RWPE2 (cell line): ENCODE data around the gene NACAD.

ENCODE experiments used
- ATAC-seq: fragments of 200-7000 bp; cut with Tn5 transposase; 3 replicates; pipeline ENCODE4 v1.9.1; 2021; ENCODE audit warnings: low read depth
- DNase-seq: peaks from one replicate; pipeline ENCODE4 v3.0.0-alpha.2; 2020; ENCODE audit warnings: low spot score
- H3K27ac ChIP-seq: fragments of 450-650 bp; 2 replicates; pipeline ENCODE4 v1.5.1; 2017; ENCODE audit warnings: mild to moderate bottlenecking; ENCODE audit not compliant: poor library complexity, severe bottlenecking
- H3K27me3 ChIP-seq: fragments of 250-450 bp; sonication (Bioruptor Pico); 2 replicates; pipeline ENCODE4 v1.5.1; 2021; ENCODE audit warnings: mild to moderate bottlenecking, moderate library complexity; ENCODE audit not compliant: insufficient read depth, poor library complexity, severe bottlenecking
- H3K36me3 ChIP-seq: fragments of 250-450 bp; sonication (Bioruptor Pico); 2 replicates; pipeline ENCODE4 v1.5.1; 2020; ENCODE audit warnings: low read depth, mild to moderate bottlenecking, moderate library complexity
- H3K4me1 ChIP-seq: fragments of 250-450 bp; sonication (Bioruptor Pico); 2 replicates; pipeline ENCODE4 v1.5.1; 2021; ENCODE audit warnings: mild to moderate bottlenecking, moderate library complexity; ENCODE audit not compliant: insufficient read depth, poor library complexity, severe bottlenecking
- H3K4me3 ChIP-seq: fragments of 250-450 bp; sonication (Bioruptor Pico); 2 replicates; pipeline ENCODE4 v1.5.1; 2021; ENCODE audit warnings: mild to moderate bottlenecking, moderate library complexity; ENCODE audit not compliant: severe bottlenecking
- H3K9me3 ChIP-seq: fragments of 250-450 bp; sonication (Bioruptor Pico); 2 replicates; pipeline ENCODE4 v1.5.1; 2021; ENCODE audit warnings: mild to moderate bottlenecking, moderate library complexity; ENCODE audit not compliant: severe bottlenecking
- TF ChIP-seq, protein P1 (sequence below): fragments of 450-650 bp; IDR thresholded peaks from one replicate; pipeline ENCODE4 v1.5.1; 2017; ENCODE audit warnings: mild to moderate bottlenecking, moderate library complexity; ENCODE audit not compliant: poor library complexity, severe bottlenecking

The NACAD gene

DNA sequence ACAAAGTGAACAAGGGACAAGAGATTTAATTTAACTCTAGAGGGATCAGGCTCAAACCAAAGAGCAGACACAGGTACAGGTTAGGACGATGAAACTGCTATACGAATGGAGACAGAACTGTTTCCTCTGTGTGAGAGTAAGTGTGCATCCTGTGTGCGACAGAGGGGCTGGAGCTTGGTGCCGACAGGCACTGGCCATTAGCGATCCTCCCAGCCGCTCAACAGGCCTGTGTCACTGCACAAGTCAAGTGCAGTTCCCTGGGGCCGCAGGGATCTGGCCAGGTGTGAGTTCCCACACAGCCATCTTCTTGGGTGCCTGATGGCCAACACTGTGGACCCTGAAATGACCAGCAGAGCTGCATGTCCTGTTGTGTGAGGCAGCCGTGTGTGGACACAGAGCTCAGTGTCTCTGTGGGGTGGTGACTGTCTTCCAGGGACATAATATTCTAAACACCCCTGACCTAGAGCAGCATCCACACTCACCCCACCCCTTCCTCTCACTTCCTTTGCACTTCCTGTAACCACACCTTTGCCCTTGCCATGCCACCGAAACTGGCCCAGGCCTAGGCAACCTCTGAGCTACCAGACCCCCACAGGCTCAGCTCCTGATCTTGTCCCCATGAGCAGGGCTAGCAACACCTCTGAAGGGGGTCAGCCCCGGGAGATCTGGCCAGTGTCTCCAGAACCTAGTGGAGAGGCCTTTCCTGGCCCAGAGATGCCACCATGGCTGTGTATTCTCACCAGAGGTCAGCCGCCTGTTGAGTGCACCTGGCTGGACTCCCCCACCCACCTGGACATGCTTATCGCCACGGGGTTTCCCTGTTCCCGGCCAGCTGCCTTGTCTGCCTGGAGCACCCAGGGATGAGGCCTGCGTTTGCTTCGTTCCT is 34.4 kb upstream of the NACAD start:
- Histone ChIP-seq H3K27me3 (no peaks in the 10 kb centered on the region), H3K27ac (no peak overlapping the region), H3K36me3 (no peaks in the 10 kb centered on the region), H3K4me3 (no peak overlapping the region), H3K9me3 (no peaks in the 10 kb centered on the region), H3K4me1 (no peaks in the 10 kb centered on the region)
- DNase-seq (no peak), ATAC-seq (no peak)
- TF ChIP-seq, protein P1, sequence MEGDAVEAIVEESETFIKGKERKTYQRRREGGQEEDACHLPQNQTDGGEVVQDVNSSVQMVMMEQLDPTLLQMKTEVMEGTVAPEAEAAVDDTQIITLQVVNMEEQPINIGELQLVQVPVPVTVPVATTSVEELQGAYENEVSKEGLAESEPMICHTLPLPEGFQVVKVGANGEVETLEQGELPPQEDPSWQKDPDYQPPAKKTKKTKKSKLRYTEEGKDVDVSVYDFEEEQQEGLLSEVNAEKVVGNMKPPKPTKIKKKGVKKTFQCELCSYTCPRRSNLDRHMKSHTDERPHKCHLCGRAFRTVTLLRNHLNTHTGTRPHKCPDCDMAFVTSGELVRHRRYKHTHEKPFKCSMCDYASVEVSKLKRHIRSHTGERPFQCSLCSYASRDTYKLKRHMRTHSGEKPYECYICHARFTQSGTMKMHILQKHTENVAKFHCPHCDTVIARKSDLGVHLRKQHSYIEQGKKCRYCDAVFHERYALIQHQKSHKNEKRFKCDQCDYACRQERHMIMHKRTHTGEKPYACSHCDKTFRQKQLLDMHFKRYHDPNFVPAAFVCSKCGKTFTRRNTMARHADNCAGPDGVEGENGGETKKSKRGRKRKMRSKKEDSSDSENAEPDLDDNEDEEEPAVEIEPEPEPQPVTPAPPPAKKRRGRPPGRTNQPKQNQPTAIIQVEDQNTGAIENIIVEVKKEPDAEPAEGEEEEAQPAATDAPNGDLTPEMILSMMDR, result no peak

DNA sequence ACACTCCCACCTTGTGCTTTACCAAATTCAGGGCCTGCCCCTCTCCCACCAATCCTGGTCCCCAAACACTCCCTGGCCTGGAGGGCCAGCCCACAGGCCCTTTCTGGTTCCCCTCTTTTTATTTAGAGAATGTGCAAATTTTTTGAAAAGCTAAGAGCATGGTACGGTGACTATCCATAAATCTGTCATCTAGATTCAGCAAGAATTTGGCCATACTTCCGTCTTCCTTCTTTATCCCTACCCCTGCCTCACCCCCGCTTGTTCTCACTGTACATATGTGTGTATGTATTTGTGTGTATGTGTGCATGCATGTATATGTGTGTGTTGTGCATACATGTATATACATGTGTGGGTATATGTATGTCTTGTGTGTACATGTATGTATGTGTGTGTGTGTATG is 30.8 kb upstream of the NACAD start:
- no peaks in the 10 kb centered on the region for H3K4me1 ChIP-seq

DNA sequence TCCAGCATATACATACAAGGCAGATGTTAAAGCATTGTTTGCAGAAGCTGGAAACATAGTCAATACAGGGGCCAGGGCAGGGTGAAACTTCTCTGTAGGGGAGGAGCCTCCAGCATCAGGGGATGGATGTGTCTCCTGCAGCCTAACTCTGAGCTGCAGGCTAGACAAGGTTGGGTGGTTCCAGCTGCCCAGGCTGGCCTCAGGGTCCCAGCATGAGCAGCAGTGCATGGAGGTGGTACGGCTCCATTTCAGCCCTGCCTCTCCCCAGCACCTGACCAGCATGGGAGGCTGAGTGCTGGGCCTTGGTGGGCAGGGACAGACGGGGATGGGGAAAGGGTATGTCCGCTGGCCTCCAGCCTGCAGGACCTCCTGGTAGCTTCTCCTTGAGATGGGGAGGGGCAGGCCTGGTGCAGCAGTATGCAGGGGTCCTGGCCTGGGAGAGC is 30.1 kb upstream of the NACAD start:
- no peak for DNase-seq
- H3K27ac ChIP-seq, result no peak overlapping the region
- H3K9me3 ChIP-seq, result no peaks in the 10 kb centered on the region
- ATAC-seq, result no peak
- H3K4me1 ChIP-seq, result no peaks in the 10 kb centered on the region
- no peaks in the 10 kb centered on the region for H3K36me3 ChIP-seq
- no peaks in the 10 kb centered on the region for H3K27me3 ChIP-seq
- TF ChIP-seq, protein P1, result no peak
- H3K4me3 ChIP-seq, result no peak overlapping the region

More for the DNA sequence above, 30.8 kb upstream of the NACAD start:
- no peaks in the 10 kb centered on the region for H3K27me3 ChIP-seq
- ATAC-seq (no peak), DNase-seq (no peak)
- no peak overlapping the region for H3K27ac ChIP-seq
- H3K4me3 ChIP-seq, result no peak overlapping the region
- H3K9me3 ChIP-seq, result no peaks in the 10 kb centered on the region
- H3K36me3 ChIP-seq, result no peaks in the 10 kb centered on the region
- TF ChIP-seq, protein P1, result no peak

DNA sequence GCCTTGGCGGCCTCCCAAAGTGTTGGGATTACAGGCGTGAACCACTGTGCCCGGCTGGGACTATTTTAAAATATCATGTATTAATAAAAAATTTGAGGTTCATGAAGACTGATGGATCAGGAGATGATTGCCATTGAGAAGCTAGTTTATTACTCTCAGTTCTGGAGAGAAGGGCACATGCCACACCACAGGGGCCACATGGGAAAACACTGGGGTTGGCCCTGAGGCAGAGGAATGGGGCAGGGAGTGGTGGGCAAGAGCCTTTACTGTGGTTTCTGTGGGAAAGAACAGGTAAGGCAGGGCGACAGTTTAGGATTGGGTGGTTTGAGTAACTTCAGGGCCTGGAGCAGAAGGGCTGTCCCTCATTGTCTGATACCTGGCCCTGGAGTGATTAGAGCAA is 29.5 kb upstream of the NACAD start:
- Histone ChIP-seq H3K4me1 (no peaks in the 10 kb centered on the region), H3K27me3 (no peaks in the 10 kb centered on the region), H3K9me3 (no peaks in the 10 kb centered on the region), H3K4me3 (no peak overlapping the region), H3K27ac (no peak overlapping the region), H3K36me3 (no peaks in the 10 kb centered on the region)
- DNase-seq (no peak), ATAC-seq (no peak)
- TF ChIP-seq, protein P1, result no peak

DNA sequence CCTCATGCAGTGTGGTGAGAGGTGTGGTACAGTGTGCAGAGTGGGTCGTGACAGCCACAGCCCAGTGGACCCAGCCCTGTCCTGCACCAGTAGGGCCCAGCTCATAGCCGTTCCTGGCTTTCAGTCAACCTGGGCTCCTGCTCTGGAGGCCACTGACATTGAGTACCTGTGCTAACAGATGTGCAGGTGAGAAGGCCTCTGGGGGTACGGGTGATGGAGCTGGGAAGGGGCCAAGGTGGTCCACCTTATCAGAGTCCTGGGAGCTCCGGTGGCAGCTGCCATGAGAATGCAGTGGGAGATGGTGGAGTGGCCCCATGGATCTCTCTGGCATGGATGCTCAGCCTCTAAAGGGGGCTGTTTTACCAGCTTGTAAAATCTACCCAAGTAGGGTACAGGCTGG is 28.8 kb upstream of the NACAD start:
- TF ChIP-seq, protein P1, result no peak
- no peaks in the 10 kb centered on the region for H3K4me1 ChIP-seq
- H3K27ac ChIP-seq, result no peak overlapping the region
- DNase-seq (no peak), ATAC-seq (no peak)
- no peaks in the 10 kb centered on the region for H3K9me3 ChIP-seq
- no peaks in the 10 kb centered on the region for H3K27me3 ChIP-seq
- H3K36me3 ChIP-seq, result no peaks in the 10 kb centered on the region
- H3K4me3 ChIP-seq, result no peak overlapping the region
